Activated CD4-positive, alpha-beta T cell treated with anti-CD3 and anti-CD28 coated beads, Interleukin-2, amount 50 U/mL, for 24 hours (primary cell): Measurements from ENCODE around the gene SASH1.

Experiments
- DNase-seq, 2 donors: peaks; one replicate each; pipeline ENCODE4 v3.0.0-alpha.2; 2020; ENCODE audit warnings: low read depth in 1 of 2, low spot score in 1 of 2

The SASH1 gene

DNA sequence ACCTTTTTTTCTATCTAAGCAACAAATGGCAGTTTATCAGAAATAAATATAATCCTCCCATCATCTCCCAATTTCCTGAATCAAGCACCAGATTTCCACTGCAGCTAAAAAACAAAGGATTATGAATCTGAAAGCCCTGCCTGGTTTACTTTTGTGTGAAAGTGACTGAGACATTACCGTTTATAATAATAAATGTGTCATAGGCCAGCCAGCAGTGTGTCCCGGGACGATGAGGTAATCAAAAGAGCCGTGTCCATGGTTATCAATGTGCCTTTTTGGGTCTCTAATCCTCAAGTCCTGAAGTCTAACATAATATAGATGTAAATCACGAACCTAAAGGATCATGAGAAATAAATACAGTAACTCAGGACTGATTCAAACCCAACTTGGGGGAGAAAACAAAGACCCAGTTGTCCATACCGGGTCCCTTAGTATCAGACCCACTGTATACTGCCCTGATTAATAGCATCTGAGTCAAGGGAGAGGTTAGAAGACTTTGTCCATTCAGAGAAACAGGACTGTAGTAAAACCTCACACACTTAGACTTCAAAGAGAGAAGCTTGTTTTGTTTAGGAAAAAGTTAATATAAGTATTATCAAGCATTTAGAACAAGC is 149.1 kb downstream of the SASH1 start:
- DNase-seq = no peak

DNA sequence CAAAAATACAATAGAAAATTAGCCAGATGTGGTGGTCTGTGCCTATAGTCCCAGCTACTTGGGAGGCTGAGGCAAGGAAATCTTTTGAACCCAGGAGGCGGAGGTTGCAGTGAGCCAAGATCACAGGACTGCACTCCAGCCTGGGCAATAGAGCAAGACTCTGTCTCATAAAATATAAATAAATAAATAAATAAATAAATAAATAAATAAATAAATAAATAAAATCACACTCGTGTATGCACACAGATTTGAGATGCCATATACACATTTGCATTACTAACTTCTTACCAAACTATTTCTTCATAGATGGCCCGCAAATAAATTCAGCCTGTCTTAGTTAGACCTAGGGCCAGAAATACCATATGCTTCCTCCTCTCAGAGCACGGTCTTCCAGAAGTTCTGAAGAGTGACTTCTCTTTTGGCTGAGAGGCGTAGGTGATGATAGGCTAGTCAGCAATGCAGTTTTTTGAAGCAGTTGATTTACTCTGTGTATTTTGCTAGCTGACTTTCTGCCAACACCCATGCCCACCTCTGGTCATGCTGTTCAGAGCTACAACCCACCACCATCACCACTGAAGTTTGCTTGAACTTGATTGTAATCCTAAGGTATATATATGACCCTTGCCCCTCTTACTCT is 150.1 kb downstream of the SASH1 start:
- no peak for DNase-seq

DNA sequence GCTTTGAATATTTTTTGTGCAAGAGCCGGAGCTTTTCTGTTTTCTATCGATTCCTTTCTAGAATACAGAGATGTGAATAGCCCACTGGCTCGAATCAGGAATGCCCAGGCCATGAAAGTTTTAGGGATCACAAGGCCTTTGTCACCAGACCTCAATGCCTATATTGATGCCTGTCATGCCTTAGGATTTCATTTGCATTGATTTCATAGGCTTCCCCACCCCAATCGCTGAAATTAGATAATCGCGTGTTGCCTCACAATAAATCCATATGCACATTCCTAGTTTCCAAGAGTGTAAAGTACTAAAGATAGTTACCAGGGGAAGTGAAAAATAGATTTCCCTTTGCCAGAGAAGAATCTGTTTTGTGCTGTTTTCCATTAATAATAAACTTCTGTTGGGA is 150.8 kb downstream of the SASH1 start:
- DNase-seq = no peak

DNA sequence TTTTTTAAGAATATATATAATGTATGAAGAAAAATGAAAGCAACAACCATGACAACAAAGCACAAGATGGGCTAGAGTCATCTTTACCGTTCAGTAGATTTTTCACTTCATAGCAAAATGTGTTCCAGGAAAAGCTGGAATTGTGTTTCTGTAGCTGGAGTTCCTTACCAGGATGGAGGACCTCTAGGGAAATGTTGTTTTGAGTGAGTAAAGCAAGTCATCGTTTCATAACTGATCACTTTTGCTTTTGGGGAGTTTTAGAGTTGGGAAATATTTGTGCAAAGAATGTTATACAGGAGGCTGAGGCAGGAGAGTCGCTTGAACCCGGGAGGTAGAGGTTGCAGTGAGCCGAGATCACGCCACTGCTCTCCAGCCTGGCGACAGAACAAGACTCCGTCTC is 151.6 kb downstream of the SASH1 start:
- DNase-seq = no peak

DNA sequence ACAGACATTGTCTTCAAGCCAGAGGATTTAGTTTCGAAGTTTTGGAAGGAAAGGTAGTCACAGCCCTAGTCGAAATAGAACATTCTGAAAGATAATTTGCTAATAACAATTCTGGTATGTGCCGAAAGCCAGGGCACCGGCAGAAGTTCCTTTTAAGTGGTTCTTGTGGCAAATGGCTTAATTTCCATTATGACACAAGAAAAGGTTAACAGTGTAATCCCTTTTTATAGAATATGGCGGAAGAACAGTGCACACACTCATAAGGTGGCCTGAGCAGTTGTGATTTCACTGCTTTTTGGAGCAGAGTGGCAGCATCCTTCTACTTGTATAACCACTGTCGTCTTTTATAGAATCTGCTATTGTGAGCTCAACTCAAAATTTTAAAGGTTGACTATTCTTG is 152.4 kb downstream of the SASH1 start:
- no peak for DNase-seq

DNA sequence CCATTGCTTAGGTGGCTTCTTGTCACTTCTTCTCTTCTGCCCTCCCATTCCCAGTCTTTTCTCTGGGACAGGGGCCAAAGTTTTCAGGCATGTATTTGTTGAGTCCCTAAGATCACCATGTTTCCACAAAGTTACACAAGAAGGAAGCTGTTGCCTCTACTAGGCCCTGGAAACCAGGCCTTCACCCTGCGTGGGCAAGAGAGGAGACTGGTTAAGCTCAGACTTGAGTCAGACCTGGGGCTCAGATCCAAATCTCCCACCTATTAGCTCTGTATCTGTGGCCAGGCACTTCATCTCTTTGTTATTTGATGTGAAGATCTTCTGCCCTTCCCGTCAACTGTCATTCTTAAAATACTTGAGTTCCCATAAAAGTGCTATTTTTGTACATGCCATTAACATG is 154.6 kb downstream of the SASH1 start:
- DNase-seq = no peak

DNA sequence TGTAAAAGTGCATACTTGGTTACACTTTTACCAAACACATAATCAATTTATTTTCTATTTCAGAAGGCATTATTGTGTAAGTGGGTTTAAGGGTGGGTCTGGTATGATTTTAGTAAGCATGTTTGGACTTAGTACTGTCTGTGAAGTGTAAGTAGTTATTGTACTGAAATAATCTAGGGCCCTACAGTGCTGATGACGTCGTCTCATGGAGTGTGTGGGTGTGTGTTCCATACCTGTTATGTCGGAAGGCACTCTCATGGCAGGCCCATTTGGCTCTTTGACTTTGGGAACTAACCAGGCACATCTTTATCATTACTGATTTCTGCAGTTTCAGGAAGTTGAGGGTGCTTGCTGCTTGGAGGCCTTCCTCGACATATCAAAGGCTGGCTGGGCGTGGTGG is 155.1 kb downstream of the SASH1 start:
- DNase-seq = no peak

DNA sequence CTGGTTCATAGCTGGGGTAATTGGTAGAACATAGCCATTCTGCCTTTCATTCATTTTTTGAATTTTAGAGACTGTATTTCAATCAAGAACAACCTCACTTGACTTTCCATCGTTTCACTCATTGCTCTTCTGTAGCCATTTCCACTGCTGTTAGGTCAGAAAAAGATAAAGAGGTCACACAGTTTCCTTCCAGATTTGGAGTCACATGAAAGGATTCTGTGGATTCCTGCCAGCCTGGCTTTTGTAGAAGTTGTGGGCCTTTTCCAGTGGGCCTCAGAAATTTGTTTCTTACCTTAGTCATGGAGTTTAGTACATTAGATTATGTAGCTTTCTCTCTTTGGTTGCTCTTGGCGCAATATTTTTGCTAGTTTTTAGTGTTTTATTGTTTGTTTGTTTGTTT is 157.8 kb downstream of the SASH1 start:
- DNase-seq = no peak

DNA sequence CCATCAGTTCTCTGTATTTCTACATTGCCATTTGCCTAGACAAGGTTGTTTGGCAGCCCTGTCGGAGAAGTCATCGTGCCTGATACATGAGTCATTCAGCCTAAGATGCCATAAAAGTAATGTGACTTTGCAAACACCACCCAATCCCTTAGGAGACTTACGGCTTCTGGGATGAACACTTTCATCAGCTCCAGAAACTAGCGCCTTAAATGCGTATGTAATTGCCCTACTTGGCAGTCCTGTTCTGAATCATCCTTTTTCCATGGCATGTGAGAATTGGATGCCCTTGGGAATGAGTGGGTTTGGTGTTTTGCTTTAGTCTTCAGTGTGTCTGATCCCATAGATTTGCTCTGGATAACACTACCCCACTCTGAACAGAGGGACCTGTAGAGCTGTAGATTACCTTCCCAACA is 158.5 kb downstream of the SASH1 start:
- no peak for DNase-seq

DNA sequence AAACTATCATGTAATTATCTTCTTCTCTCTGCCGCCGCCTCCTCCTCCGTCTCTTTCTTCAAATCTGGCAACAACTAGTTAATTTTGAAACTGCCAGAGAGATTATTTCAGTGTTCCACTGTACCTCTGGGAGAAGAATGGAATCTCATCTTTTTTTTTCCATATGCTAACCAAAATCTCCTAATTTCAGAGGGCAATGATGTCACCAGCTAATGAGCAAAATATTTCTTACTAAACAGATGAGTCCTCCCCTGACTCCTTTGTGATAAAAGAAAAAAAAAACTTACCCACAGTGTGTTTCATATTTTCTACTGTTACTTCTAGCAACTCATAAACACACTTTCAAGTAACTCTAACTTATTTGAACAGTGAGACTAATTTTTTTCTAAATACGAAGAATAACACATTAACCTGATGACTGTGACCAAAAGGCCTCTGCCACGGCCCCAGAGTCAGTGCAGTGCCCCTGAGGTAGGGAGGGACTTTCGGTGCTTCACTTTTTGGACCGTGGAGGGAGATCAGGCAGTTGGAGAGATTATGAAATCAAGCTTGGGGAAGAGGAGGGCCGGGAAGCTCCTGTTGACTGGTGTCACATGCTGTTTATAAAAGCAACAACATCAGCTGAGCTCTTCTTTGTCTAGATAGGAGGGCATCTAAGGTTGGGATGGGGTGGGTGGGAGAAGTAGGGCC is 159.6 kb downstream of the SASH1 start:
- DNase-seq = no peak

DNA sequence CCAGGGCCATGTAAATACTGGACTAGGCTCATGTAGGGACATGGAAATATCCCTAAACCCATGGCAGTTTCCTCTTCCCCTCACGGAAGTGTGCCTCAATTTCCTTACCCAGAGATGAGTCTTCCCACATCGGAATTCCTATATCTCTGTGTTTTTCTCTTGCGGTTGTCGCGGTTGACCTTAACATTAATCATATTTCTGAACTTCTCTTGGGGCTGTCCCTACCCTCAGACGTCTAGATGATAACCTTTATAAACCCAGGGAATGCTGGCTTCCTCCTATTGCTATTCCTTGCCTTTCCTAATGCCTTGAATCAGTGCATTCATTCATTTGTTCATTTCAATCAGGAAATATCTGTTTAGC is 160.1 kb downstream of the SASH1 start:
- DNase-seq = no peak

DNA sequence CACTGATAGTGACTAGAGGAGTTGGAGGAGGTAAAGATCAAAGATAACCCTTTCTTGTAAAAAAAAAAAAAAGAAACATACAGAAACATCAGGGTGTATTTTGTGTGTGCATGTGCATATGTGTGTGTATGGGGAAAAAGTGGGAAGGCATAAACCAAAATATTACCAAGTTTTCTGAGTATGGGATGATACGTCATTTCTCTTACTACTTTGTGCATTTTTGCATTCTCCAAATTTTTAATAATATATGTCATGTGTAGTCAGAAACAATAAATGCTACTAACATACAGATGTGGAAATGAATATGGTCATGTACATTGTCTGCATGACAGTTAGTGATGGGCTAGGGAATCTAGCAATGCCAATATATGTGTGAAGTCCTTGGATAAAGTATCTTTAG is 161.1 kb downstream of the SASH1 start:
- DNase-seq = no peak

DNA sequence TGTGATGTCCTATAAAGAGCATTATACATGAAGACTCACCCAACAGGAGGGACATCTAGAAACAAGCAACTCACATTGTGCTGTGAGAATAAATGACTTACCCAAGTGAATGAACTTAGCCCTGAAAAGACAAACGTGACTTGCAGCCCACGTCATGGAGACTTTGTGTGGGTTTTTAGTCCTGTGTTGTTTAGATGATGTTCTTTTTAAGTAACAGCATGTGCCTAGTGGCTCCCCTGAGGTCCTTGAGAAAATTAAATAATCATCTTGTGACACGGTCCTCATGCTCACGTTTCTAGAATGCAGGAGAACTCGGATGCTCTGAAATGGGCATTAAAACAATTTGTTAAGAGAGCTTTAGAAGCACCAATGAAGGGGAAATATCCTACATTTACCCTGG is 165.1 kb downstream of the SASH1 start:
- DNase-seq = no peak

DNA sequence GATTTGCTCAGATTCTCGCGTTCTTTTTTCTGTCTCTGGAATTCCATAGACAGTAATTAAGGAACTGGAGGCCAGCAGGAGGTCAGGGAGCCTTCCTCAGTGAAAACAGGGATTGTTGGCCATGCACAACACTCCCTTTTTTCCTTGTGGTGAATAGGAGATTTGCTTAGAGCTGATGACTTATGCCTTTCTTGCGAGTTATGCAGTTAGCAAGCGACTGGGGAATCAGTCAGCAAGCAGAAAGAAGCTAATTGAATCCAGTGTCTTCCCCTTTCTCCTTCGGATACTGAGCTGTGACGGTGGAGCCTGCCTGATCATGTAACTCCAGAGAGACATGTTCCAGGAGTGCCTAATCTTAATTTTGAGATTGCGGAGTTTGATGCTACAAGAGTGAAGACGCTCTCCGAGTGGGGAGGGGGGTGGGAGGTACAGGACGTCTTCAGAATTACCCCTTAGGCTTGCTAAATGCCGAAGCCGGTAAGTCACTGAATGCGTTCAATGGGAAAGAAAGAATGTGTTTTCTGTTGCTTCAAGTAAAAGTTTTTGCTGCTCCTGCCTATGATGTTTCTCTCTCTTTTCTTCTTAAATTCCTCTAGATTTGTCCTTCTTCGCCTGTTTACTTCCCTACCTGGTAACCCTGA is 165.9 kb downstream of the SASH1 start:
- DNase-seq = no peak

DNA sequence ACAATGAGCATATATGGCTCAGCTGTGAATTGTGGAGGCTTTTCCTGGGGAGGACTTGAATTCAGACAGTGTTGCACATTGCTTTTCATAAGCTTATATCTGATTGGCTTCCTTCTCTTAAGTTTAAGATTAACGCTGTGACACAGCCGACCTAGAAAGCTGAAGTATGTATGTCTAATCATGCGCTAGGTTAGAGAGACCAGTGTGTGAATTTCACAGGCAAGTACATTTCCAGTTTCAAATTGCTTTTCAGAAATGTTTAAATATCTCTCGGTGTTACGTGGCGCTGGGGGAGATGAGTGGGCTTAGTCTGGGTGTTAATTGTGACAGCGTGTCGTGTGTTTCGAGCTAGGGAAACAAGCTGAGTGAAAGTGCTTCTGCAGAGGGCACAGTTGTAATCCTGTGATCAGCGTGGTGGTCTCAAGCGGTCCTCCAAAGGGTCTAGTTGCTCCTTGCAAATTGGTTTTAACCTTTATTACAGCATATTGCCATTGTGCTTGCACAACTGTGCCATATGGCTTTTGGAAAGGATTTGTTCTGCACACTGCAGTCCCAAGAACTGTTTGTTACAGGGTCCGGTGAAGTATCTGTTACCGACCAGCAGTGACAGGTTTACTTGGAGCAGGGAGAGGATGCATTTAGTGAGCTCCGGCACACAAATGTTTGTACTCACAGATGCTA is 166.6 kb downstream of the SASH1 start:
- DNase-seq = no peak

DNA sequence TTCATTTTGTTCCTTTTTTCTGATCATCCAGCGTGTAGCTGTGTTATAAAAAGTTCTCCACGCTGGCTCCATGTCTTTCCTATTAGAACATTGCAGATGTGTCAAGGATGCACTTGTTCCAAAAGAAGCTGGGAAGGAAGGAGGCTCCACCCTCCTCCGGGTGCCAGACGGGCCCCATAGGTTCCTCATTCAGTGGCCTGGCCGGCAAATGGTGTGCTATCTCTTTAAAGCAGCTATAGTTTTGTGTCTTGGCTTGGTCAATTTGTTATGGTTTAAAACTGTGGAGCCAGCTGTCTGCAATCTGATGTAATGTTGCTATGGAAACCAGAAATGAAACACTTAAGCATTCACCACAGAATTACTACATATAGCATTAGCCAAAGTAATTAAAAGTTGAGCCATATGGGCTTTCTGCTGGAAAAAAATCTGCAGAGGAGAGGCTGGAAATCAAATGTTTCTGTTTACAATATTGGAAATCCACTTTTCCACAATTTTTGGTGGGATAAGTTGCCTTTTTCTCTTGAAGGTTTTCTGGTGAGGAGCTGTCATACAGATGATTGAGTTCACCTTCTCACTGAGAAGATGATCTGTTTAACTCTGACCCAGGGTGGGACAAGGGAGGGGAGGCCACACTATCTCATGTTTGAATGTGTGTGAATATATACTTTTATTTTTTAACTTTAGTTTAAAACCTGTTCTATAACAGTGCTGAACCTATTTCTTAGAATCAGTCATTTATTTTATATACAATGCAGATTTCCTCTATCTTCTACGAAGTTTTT is 167.4 kb downstream of the SASH1 start:
- DNase-seq = no peak

DNA sequence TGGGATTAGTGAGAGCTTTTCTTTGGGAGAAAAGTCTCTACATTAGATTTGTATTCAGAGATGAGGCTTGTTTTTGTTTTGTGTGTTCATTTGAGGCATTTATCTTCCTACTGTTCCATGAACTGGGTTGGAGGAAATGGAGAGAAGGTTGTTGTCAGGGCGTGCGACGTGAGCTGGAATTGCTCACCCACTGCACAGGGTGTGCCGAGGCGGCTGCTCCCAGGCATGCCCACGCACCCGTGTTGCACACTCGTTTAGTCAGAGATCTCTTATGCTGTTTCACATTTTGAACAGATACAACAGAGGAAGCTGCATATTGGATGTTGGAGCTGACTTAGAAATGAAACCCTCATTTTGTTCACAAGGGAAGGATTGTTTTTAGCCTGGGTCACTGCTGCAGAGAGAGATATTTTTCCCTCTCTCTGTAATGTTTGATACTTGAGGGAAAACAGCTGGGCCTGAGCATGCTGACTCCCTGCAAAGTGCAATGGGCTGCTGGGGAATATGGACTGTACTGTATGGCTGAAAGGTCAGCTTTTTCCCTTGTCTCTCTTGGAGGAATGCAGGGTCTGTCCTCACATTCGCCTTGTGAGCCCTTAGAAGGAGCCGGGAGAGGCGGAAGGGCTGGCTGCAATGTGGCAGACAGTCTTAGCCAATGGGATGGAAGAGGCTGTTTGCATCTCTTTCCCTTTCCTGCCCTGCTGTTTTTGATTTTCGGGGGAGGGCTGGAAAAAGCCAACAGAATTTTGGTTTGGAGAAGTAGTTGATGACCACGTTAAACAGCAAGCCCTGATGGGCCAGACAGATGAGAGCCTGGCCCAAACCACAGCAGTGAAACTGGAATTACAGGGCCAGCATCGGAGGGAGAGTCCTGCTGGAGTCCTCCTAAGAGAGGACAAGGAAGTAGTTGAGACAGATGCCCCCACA is 170.8 kb downstream of the SASH1 start:
- DNase-seq = no peak

DNA sequence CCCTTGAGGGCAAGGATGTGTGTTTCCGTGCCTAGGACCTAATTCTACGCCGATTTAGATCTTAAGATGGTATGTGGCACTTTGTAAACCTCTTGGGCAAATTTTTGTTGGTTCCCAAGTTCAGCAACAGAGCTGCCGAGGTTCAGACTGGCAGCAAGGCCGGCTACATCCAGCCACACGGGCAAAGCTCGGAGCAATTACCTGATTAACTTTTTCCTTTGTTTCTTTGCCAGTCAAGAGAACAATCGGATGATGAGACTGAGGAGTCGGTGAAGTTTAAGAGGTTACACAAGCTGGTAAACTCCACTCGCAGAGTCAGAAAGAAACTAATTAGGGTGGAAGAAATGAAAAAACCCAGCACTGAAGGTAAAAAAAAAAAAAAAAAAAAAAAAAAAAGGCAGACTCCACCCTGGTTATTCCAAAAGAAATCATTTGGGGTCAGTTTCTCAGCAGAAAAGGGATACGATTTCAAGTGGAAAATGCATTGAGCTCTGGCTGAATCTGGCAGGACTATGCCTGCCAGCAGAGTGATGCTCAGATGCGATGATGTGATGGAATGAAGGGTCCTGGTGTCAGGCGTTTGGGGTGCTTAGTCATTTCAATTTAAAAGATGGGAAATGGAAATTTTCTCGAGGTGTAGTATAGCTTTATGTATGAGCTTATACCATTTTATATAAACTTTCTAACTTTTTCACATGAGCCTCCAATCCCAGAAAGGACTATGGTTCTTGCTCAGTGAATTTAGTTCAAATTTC is 171.6 kb downstream of the SASH1 start:
- DNase-seq = no peak

DNA sequence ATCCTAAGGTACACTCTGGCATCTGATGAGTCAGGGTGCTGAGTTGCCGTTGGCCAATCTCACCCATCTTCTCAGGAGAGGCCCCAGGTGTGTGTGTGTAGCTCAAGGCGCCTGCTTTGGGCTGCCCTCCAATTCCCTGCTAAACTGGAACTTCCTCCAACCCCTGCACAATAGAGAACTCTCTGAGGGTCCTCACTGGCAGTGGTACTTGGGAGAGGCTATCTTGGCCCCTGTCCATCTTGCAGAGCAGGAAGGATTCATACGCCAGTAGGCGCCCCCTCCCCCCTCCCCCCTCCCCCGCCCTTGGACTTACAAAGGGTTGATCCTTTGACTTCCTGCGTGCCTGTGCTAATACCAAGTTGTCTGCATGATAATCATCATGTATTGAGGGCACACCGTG is 173.6 kb downstream of the SASH1 start:
- DNase-seq = no peak
